ENCODE results near the gene ENPP1.
"Not testable (repeated sequence)": the region's sequence is repeated elsewhere in the genome, so short reads cannot be mapped to it uniquely, and the experiment has no call there.

Gene ENPP1

DNA sequence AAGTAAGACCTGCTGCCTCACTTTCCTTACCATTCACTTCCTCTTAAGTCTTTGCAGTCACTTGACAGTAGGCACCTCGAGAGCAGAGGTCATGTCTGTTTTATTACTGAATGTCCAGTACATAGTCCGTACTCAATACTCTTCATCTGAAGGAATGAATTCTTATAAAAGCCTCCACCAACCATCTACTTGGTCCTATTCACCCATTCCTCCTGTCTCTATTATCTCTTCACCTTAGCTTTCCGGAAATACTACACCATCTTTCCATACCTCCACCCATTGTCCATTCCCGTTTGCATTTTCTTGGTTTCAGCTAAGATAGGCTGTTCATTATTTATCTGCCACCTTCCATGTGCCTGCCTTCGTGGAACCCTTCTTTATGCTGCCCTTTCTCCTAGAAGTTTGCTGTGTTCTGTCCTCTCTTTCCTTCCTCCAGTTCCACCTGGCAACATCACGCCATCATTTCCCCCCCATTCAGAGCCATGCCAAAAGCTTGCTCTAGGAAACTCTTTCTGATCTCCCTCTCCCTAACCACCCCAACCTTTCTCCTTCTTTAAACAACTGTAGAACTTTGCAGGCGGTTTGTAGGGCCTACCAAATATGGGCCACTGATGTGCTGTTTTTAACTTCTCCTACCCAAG is 38.3 kb downstream of the ENPP1 start:
- no peak overlapping the region for H3K4me3 ChIP-seq (ENCODE audit: low read length)
- no peak for DNase-seq (ENCODE audit: low read depth, low spot score)
- H3K9me3 ChIP-seq (ENCODE audit: control insufficient read depth, insufficient read depth, low read length): no peaks in the 10 kb centered on the region
- no peak overlapping the region for H3K27ac ChIP-seq (ENCODE audit: low read length)
- WGBS (ENCODE audit: insufficient coverage, insufficient read length): 100% methylated on average over 1 of the region's 7 CpGs
- H3K4me1 ChIP-seq (ENCODE audit: control insufficient read depth, insufficient read depth, low read length): no peaks in the 10 kb centered on the region
- H3K36me3 ChIP-seq (ENCODE audit: control insufficient read depth, insufficient read depth, low read length): peaks cover 3% of the 10 kb centered on the region; the same call in 1 of the 2 replicates
- no peaks in the 10 kb centered on the region for H3K27me3 ChIP-seq (ENCODE audit: control insufficient read depth, insufficient read depth, low read length)

DNA sequence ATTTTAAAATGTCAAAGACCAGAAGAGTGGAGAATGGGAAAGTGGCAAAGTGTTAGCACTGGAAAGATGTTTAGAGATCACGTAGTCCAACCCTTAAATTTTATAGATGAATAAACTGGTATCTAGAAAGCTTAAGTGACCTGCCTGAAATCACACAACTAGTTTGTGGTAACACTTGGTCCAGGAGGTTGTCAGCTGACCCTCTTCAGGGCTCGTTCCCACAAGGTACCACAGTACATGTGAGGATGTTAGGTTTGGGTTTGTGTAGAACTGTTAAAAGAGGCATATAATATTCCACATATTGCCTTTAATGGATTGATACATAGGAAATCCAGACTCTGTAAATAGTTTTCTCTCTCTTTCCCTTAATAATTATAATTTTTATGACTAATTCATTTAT is 39.1 kb downstream of the ENPP1 start:
- no peak overlapping the region for H3K27ac ChIP-seq (ENCODE audit: low read length)
- H3K4me3 ChIP-seq (ENCODE audit: low read length): no peak overlapping the region
- H3K27me3 ChIP-seq (ENCODE audit: control insufficient read depth, insufficient read depth, low read length): no peaks in the 10 kb centered on the region
- DNase-seq (ENCODE audit: low read depth, low spot score): no peak
- H3K9me3 ChIP-seq (ENCODE audit: control insufficient read depth, insufficient read depth, low read length): no peaks in the 10 kb centered on the region
- no peaks in the 10 kb centered on the region for H3K4me1 ChIP-seq (ENCODE audit: control insufficient read depth, insufficient read depth, low read length)
- peaks cover 3% of the 10 kb centered on the region; the same call in 1 of the 2 replicates for H3K36me3 ChIP-seq (ENCODE audit: control insufficient read depth, insufficient read depth, low read length)
- WGBS (ENCODE audit: insufficient coverage, insufficient read length): no CpG with 5 or more reads among the region's 2 CpGs

DNA sequence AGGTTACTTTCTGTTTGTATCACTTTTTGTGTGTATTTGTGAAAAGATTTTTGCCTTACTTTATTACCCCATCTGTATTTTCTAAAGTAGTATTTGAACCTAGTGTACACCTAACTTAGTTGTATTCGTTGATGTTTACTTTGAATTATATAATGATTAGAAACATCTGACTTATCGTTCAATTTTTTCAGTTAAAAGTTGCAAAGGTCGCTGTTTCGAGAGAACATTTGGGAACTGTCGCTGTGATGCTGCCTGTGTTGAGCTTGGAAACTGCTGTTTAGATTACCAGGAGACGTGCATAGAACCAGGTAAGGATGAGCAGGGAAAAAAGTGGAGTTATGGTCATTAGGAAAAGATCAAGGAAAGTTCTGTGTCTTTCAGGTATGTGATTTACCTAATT is 42.0 kb downstream of the ENPP1 start:
- H3K4me3 ChIP-seq (ENCODE audit: low read length): no peak overlapping the region
- H3K27me3 ChIP-seq (ENCODE audit: control insufficient read depth, insufficient read depth, low read length): no peaks in the 10 kb centered on the region
- DNase-seq (ENCODE audit: low read depth, low spot score): no peak
- no peaks in the 10 kb centered on the region for H3K4me1 ChIP-seq (ENCODE audit: control insufficient read depth, insufficient read depth, low read length)
- WGBS (ENCODE audit: insufficient coverage, insufficient read length): no CpG with 5 or more reads among the region's 6 CpGs
- no peaks in the 10 kb centered on the region for H3K9me3 ChIP-seq (ENCODE audit: control insufficient read depth, insufficient read depth, low read length)
- peaks cover 3% of the 10 kb centered on the region; the same call in 1 of the 2 replicates for H3K36me3 ChIP-seq (ENCODE audit: control insufficient read depth, insufficient read depth, low read length)
- H3K27ac ChIP-seq (ENCODE audit: low read length): no peak overlapping the region

DNA sequence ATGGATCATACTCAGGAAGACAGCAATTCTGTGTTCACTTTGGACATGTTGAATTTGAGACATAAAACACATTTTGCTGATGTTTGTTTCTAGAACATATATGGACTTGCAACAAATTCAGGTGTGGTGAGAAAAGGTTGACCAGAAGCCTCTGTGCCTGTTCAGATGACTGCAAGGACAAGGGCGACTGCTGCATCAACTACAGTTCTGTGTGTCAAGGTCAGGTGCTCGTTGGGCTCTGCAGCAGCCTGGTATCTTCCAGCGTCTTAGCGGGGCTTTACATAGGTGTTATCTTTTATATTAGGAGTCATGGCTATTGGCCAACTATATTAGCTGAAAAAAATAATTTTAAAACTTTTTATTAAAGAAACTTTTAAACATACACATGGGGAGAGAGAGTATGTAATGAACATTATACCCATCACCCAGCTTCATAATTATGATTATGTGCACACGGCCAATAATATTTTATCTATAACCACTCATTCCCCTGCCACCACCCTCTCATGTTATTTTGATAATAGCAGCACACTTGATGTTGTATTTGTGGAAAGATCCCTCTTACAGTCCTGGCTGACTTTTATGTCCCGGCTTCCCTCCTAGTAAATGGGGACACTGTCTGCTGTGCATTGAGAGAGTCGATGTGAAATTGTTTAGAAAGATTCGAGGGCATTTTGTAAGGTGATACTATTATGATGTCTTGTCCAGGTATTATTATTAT is 43.4 kb downstream of the ENPP1 start:
- no peaks in the 10 kb centered on the region for H3K27me3 ChIP-seq (ENCODE audit: control insufficient read depth, insufficient read depth, low read length)
- no peak overlapping the region for H3K4me3 ChIP-seq (ENCODE audit: low read length)
- H3K4me1 ChIP-seq (ENCODE audit: control insufficient read depth, insufficient read depth, low read length): no peaks in the 10 kb centered on the region
- DNase-seq (ENCODE audit: low read depth, low spot score): no peak
- WGBS (ENCODE audit: insufficient coverage, insufficient read length): no CpG with 5 or more reads among the region's 8 CpGs
- no peaks in the 10 kb centered on the region for H3K9me3 ChIP-seq (ENCODE audit: control insufficient read depth, insufficient read depth, low read length)
- H3K27ac ChIP-seq (ENCODE audit: low read length): no peak overlapping the region
- H3K36me3 ChIP-seq (ENCODE audit: control insufficient read depth, insufficient read depth, low read length): peaks cover 3% of the 10 kb centered on the region; the same call in 1 of the 2 replicates

DNA sequence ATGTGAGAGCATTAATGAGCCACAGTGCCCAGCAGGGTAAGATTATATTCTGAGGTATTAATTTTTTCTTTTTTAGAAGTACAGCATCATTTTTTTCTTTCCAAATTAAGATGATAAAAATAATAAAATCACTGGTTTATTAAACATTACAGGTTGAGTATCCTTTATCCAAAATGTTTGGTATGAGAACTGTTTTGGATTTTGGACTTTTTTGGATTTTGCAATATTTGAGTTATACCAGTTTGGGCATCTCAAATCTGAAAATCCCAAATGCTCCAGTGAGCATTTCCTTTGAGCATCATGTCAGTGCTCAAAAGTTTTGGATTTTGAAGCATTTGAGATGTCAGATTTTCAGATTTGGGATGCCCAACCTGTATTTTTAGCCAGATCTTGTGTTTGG is 44.4 kb downstream of the ENPP1 start:
- H3K27ac ChIP-seq (ENCODE audit: low read length): no peak overlapping the region
- no peak for DNase-seq (ENCODE audit: low read depth, low spot score)
- H3K9me3 ChIP-seq (ENCODE audit: control insufficient read depth, insufficient read depth, low read length): no peaks in the 10 kb centered on the region
- H3K36me3 ChIP-seq (ENCODE audit: control insufficient read depth, insufficient read depth, low read length): peaks cover 3% of the 10 kb centered on the region; the same call in 1 of the 2 replicates
- H3K27me3 ChIP-seq (ENCODE audit: control insufficient read depth, insufficient read depth, low read length): no peaks in the 10 kb centered on the region
- H3K4me3 ChIP-seq (ENCODE audit: low read length): no peak overlapping the region
- no peaks in the 10 kb centered on the region for H3K4me1 ChIP-seq (ENCODE audit: control insufficient read depth, insufficient read depth, low read length)

DNA sequence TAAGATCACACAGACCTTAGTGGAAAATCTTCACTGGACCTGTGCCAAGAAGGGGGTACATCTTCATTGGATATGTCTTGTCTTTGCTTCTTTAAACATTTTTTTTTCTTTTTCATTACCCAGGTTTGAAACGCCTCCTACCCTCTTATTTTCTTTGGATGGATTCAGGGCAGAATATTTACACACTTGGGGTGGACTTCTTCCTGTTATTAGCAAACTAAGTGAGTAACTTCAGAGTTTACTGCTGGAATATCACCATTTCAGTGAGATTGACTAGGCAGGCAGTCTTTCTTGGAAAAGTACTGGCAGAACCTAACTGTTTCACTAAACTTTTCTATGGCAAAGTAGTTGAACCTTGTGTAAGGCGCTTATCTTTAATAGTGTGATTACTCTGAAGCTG is 47.0 kb downstream of the ENPP1 start:
- Histone ChIP-seq H3K4me3 (ENCODE audit: low read length) (no peak overlapping the region), H3K36me3 (ENCODE audit: control insufficient read depth, insufficient read depth, low read length) (peaks cover 3% of the 10 kb centered on the region; the same call in 1 of the 2 replicates), H3K27me3 (ENCODE audit: control insufficient read depth, insufficient read depth, low read length) (no peaks in the 10 kb centered on the region), H3K4me1 (ENCODE audit: control insufficient read depth, insufficient read depth, low read length) (no peaks in the 10 kb centered on the region), H3K27ac (ENCODE audit: low read length) (no peak overlapping the region), H3K9me3 (ENCODE audit: control insufficient read depth, insufficient read depth, low read length) (no peaks in the 10 kb centered on the region)
- WGBS (ENCODE audit: insufficient coverage, insufficient read length): no CpG with 5 or more reads among the region's 2 CpGs
- DNase-seq (ENCODE audit: low read depth, low spot score): no peak

DNA sequence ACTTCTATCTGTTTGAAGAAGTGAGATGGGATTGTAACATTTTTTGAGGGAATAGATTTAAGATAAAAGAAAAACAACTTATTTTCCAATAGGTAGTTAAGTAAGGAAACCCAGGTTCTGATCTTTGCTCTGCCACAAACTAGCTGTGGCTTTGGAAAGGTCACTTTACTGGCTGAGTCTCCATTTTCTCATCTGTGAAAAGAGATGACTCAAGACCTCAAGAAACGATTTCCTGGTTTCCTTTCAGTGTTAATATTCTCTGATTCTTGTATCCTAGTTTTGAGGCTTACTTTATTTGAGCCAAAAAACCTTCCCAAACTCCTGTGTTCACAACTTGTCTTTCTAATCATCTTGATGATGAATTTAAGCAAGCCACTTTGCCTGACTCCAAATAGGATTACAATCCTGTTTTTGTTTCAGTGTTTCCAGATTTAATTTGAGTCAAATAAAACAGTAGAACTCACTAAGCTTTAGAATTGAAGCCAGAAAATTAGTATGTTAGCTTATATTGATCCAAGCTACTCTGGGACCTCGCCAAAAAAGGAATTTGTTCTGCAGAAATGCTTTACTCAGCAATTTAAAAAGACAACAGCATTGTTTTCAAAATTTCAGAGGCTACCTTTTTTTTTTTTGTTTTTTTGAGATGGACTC is 51.1 kb downstream of the ENPP1 start:
- H3K4me1 ChIP-seq (ENCODE audit: control insufficient read depth, insufficient read depth, low read length): no peaks in the 10 kb centered on the region
- WGBS (ENCODE audit: insufficient coverage, insufficient read length): no CpG with 5 or more reads among the region's 2 CpGs
- H3K36me3 ChIP-seq (ENCODE audit: control insufficient read depth, insufficient read depth, low read length): no peaks in the 10 kb centered on the region
- no peaks in the 10 kb centered on the region for H3K9me3 ChIP-seq (ENCODE audit: control insufficient read depth, insufficient read depth, low read length)
- H3K4me3 ChIP-seq (ENCODE audit: low read length): no peak overlapping the region
- H3K27me3 ChIP-seq (ENCODE audit: control insufficient read depth, insufficient read depth, low read length): no peaks in the 10 kb centered on the region
- no peak for DNase-seq (ENCODE audit: low read depth, low spot score)
- H3K27ac ChIP-seq (ENCODE audit: low read length): no peak overlapping the region

DNA sequence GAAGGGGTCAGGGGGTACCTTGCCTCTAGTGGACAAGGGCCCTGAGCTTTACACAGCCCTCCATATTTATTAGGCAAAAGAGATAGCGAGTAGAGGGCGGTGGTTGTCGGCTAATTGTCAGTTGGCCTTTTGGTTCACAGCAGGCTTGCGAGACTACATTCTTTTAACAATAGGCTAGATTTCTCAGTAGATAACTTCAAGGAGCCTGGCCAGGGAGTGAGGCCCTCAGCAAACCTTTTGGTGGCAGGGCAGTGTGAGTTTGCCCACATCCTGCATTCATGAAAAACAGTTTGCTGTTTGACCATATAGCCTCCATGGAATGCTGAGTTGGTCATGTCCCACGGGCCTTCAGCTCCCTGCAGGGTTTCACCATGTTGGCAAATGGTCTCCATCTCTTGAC is 51.8 kb downstream of the ENPP1 start:
- H3K27ac ChIP-seq (ENCODE audit: low read length); H3K27me3 ChIP-seq (ENCODE audit: control insufficient read depth, insufficient read depth, low read length); DNase-seq (ENCODE audit: low read depth, low spot score); H3K4me3 ChIP-seq (ENCODE audit: low read length); H3K9me3 ChIP-seq (ENCODE audit: control insufficient read depth, insufficient read depth, low read length); H3K36me3 ChIP-seq (ENCODE audit: control insufficient read depth, insufficient read depth, low read length); H3K4me1 ChIP-seq (ENCODE audit: control insufficient read depth, insufficient read depth, low read length): not testable (repeated sequence)
- no CpG with 5 or more reads among the region's 5 CpGs for WGBS (ENCODE audit: insufficient coverage, insufficient read length)

DNA sequence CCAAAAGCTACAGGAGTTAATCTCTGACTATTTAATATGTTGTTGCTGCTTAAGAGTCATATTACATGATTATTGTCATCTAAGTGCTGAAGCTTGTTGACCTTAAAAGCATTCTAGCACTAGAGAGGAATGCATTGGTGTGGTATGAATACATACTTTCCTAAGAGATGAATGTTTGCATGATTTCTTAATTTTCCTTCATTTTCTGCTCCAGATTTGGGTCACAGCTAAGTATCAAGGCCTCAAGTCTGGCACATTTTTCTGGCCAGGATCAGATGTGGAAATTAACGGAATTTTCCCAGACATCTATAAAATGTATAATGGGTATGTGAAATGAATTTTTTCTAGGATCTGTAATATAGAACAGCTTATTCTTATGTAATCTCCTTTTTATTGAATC is 53.6 kb downstream of the ENPP1 start:
- H3K27ac ChIP-seq (ENCODE audit: low read length): no peak overlapping the region
- H3K27me3 ChIP-seq (ENCODE audit: control insufficient read depth, insufficient read depth, low read length): no peaks in the 10 kb centered on the region
- no peak for DNase-seq (ENCODE audit: low read depth, low spot score)
- H3K4me1 ChIP-seq (ENCODE audit: control insufficient read depth, insufficient read depth, low read length): no peaks in the 10 kb centered on the region
- no peak overlapping the region for H3K4me3 ChIP-seq (ENCODE audit: low read length)
- no CpG with 5 or more reads among the region's 1 CpG for WGBS (ENCODE audit: insufficient coverage, insufficient read length)
- no peaks in the 10 kb centered on the region for H3K9me3 ChIP-seq (ENCODE audit: control insufficient read depth, insufficient read depth, low read length)
- no peaks in the 10 kb centered on the region for H3K36me3 ChIP-seq (ENCODE audit: control insufficient read depth, insufficient read depth, low read length)

DNA sequence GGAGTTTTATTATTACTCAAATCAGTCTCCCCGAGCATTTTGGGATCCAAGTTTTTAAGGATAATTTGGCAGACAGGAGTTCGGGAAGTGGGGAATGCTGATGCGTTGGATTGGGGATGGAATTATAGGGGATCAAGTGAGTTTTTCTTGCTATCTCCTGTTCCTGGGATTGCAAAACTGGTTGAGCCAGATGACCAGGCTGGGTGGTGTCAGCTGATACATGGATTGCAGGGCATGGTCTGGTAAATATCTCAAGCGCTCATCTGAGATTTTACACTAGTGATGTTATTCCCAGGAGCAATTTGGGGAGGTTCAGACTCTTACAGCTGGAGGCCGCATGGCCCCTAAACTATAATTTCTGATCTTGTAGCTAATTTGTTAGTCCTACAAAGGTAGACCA is 54.7 kb downstream of the ENPP1 start:
- no peak for DNase-seq (ENCODE audit: low read depth, low spot score)
- WGBS (ENCODE audit: insufficient coverage, insufficient read length): no CpG with 5 or more reads among the region's 5 CpGs
- no peaks in the 10 kb centered on the region for H3K36me3 ChIP-seq (ENCODE audit: control insufficient read depth, insufficient read depth, low read length)
- H3K27me3 ChIP-seq (ENCODE audit: control insufficient read depth, insufficient read depth, low read length): no peaks in the 10 kb centered on the region
- no peaks in the 10 kb centered on the region for H3K4me1 ChIP-seq (ENCODE audit: control insufficient read depth, insufficient read depth, low read length)
- no peak overlapping the region for H3K4me3 ChIP-seq (ENCODE audit: low read length)
- H3K9me3 ChIP-seq (ENCODE audit: control insufficient read depth, insufficient read depth, low read length): no peaks in the 10 kb centered on the region
- H3K27ac ChIP-seq (ENCODE audit: low read length): no peak overlapping the region

All from iPS DF 6.9 (cell line).